SK-N-SH (cell line): ENCODE measurements around the gene GNAZ. TPM values are rescaled to one million over a fixed set of nuclear protein-coding genes. Genes with fewer than 3 reads are reported as not detected.

Source experiments
- CTCF ChIA-PET: fragments of 300-600, 350-600 bp; formaldehyde crosslinking; extraction: SDS; loops from one replicate; lab custom pipeline; 2021; lab: Yijun Ruan, JAX
- POLR2A ChIA-PET: fragments of 350-600 bp; sonication (Branson Sonifier 250); formaldehyde crosslinking; extraction: SDS; loops from one replicate; lab custom pipeline; 2020; ENCODE audit warnings: antibody characterized with exemption, inconsistent platforms; lab: Yijun Ruan, JAX
- DNase-seq: peaks from one replicate; pipeline ENCODE4 v3.0.0; 2012
- H2AFZ ChIP-seq: fragments of 200-600 bp; sonication (generic); 2 replicates; pipeline ENCODE4 v1.8.1; 2016; ENCODE audit warnings: antibody characterized with exemption, mild to moderate bottlenecking, low read depth
- H3F3A ChIP-seq: fragments of 200-600 bp; sonication (generic); replicated peaks from 2 replicates; pipeline ENCODE3; 2016; ENCODE audit warnings: antibody characterized with exemption, mild to moderate bottlenecking; ENCODE audit not compliant: insufficient read depth
- H3K27ac ChIP-seq, 2 experiments: fragments of 200-500 bp in 1 of 2; fragments of 200-600 bp in 1 of 2; sonication (Bioruptor generic) in 1 of 2; sonication (generic), shearing (Covaris generic) in 1 of 2; 2 replicates each; pipeline versions ENCODE4 v1.5.1 to v1.6.1; 2014 to 2016; ENCODE audit warnings: low read depth in 2 of 2, inconsistent platforms in 1 of 2, low read length in 1 of 2, mild to moderate bottlenecking in 1 of 2, mixed read lengths in 1 of 2
- H3K27me3 ChIP-seq: fragments of 200-600 bp; sonication (generic), shearing (Covaris generic); 2 replicates; pipeline ENCODE4 v1.6.1; 2016; ENCODE audit warnings: mixed run types; ENCODE audit not compliant: insufficient read depth
- H3K36me3 ChIP-seq, 2 experiments: fragments of 200-500 bp in 1 of 2; fragments of 200-600 bp in 1 of 2; sonication (Bioruptor generic) in 1 of 2; sonication (generic) in 1 of 2; replicated peaks in 1 of 2; 2 replicates each; pipeline versions ENCODE3 to v1.5.1; 2014 to 2016; ENCODE audit warnings: low read length in 1 of 2, mild to moderate bottlenecking in 1 of 2; ENCODE audit not compliant: insufficient read depth in 2 of 2, control insufficient read depth in 1 of 2
- H3K4me1 ChIP-seq, 2 experiments: fragments of 200-500 bp in 1 of 2; fragments of 200-600 bp in 1 of 2; sonication (Bioruptor generic) in 1 of 2; sonication (generic), shearing (Covaris generic) in 1 of 2; 2 replicates each; pipeline versions ENCODE4 v1.5.1 to v1.6.1; 2014 to 2016; ENCODE audit warnings: low read depth in 1 of 2, low read length in 1 of 2, mixed run types in 1 of 2; ENCODE audit not compliant: insufficient read depth in 2 of 2, control insufficient read depth in 1 of 2
- H3K4me2 ChIP-seq: fragments of 200-600 bp; sonication (generic), shearing (Covaris generic); 2 replicates; pipeline ENCODE4 v1.6.1; 2017; ENCODE audit warnings: mixed run types
- H3K4me3 ChIP-seq, 2 experiments: fragments of 200-500 bp in 1 of 2; fragments of 200-600 bp in 1 of 2; sonication (Bioruptor generic) in 1 of 2; sonication (generic), shearing (Covaris generic) in 1 of 2; 2 replicates each; pipeline versions ENCODE4 v1.5.1 to v1.8.1; 2014 to 2016; ENCODE audit warnings: low read depth in 2 of 2, inconsistent platforms in 1 of 2, low read length in 1 of 2, mild to moderate bottlenecking in 1 of 2, mixed read lengths in 1 of 2, moderate library complexity in 1 of 2
- H3K79me2 ChIP-seq: fragments of 200-600 bp; sonication (generic); 2 replicates; pipeline ENCODE4 v1.8.1; 2017; ENCODE audit warnings: mild to moderate bottlenecking; ENCODE audit not compliant: insufficient read depth
- H3K9ac ChIP-seq: fragments of 200-600 bp; sonication (generic); 2 replicates; pipeline ENCODE4 v1.6.1; 2017; ENCODE audit warnings: mixed run types
- H3K9me2 ChIP-seq: fragments of 200-600 bp; sonication (generic); 2 replicates; pipeline ENCODE4 v1.6.1; 2017; ENCODE audit warnings: mixed run types
- H3K9me3 ChIP-seq: fragments of 200-600 bp; sonication (generic); 2 replicates; pipeline ENCODE4 v1.6.1; 2017; ENCODE audit warnings: mixed run types, mild to moderate bottlenecking, moderate library complexity
- H4K20me1 ChIP-seq: fragments of 200-600 bp; sonication (generic); 2 replicates; pipeline ENCODE4 v1.6.1; 2017; ENCODE audit warnings: mild to moderate bottlenecking, mixed run types; ENCODE audit not compliant: insufficient read depth
- ELF1 ChIP-seq: IDR thresholded peaks from 2 replicates; pipeline ENCODE4 v1.4.0; 2012
- EP300 ChIP-seq, 2 experiments: IDR thresholded peaks; 2 replicates each; pipeline versions ENCODE4 v1.4.0 to v1.6.1; 2012; ENCODE audit warnings: borderline replicate concordance in 1 of 2, low read depth in 1 of 2, low read length in 1 of 2
- FOSL2 ChIP-seq: IDR thresholded peaks from 2 replicates; pipeline ENCODE4 v1.4.0; 2012; ENCODE audit warnings: low read depth, mild to moderate bottlenecking, moderate library complexity, borderline replicate concordance
- FOXJ3 ChIP-seq: sonication (generic); formaldehyde crosslinking; IDR thresholded peaks from 2 replicates; pipeline ENCODE4 v1.5.1; 2020; ENCODE audit warnings: mild to moderate bottlenecking, missing genetic modification reagents
- FOXM1 ChIP-seq: IDR thresholded peaks from 2 replicates; pipeline ENCODE4 v1.4.0; 2012; ENCODE audit warnings: low read depth, mild to moderate bottlenecking
- GABPA ChIP-seq: IDR thresholded peaks from 2 replicates; pipeline ENCODE4 v1.4.0; 2012; ENCODE audit warnings: low read depth, mild to moderate bottlenecking
- GATA2 ChIP-seq: sonication (generic); formaldehyde crosslinking; IDR thresholded peaks from 2 replicates; pipeline ENCODE4 v1.5.0; 2020; ENCODE audit warnings: mild to moderate bottlenecking, missing genetic modification reagents
- MAX ChIP-seq: IDR thresholded peaks from 2 replicates; pipeline ENCODE4 v1.4.0; 2012; ENCODE audit warnings: low read depth
- MEF2A ChIP-seq: IDR thresholded peaks from 2 replicates; pipeline ENCODE4 v1.4.0; 2012; ENCODE audit warnings: low read depth, borderline replicate concordance
- MXI1 ChIP-seq: IDR thresholded peaks from 2 replicates; pipeline ENCODE4 v1.6.1; 2012; ENCODE audit warnings: mild to moderate bottlenecking, low read depth, low read length, improper control_type of control experiment
- NFIC ChIP-seq: IDR thresholded peaks from 2 replicates; pipeline ENCODE4 v1.4.0; 2012; ENCODE audit warnings: borderline replicate concordance
- NRF1 ChIP-seq: IDR thresholded peaks from 2 replicates; pipeline ENCODE4 v1.6.1; 2012; ENCODE audit warnings: low read depth, mild to moderate bottlenecking, low read length
- PBX3 ChIP-seq: IDR thresholded peaks from 2 replicates; pipeline ENCODE4; 2012
- POLR2AphosphoS5 ChIP-seq: IDR thresholded peaks from 2 replicates; pipeline ENCODE4 v1.6.1; 2012; ENCODE audit warnings: low read depth, low read length
- RAD21 ChIP-seq: IDR thresholded peaks from 2 replicates; pipeline ENCODE4 v1.6.1; 2012; ENCODE audit warnings: mild to moderate bottlenecking, low read length
- RFX5 ChIP-seq: IDR thresholded peaks from 2 replicates; pipeline ENCODE4 v1.6.1; 2012; ENCODE audit warnings: mild to moderate bottlenecking, improper control_type of control experiment, low read length
- RXRA ChIP-seq: IDR thresholded peaks from 2 replicates; pipeline ENCODE4 v1.4.0; 2012; ENCODE audit warnings: low read depth, mild to moderate bottlenecking, borderline replicate concordance
- SIN3A ChIP-seq: IDR thresholded peaks from 2 replicates; pipeline ENCODE4 v1.6.1; 2012; ENCODE audit warnings: low read depth, mild to moderate bottlenecking, low read length, moderate library complexity, borderline replicate concordance
- SMC3 ChIP-seq: IDR thresholded peaks from 2 replicates; pipeline ENCODE4 v1.6.1; 2012; ENCODE audit warnings: low read depth, low read length, improper control_type of control experiment
- USF1 ChIP-seq: IDR thresholded peaks from 2 replicates; pipeline ENCODE4 v1.4.0; 2012; ENCODE audit warnings: low read depth, borderline replicate concordance
- YY1 ChIP-seq: IDR thresholded peaks from 2 replicates; pipeline ENCODE4 v1.4.0; 2012; ENCODE audit warnings: low read depth, mild to moderate bottlenecking
- WGBS: methylation state at CpG from one replicate; pipeline ENCODE4 v1.1.6; 2017; ENCODE audit warnings: low lambda C conversion rate; 5-methylcytosine and 5-hydroxymethylcytosine counted together
- polyA plus RNA-seq, 3 experiments: library from polyadenylated mRNA; depleted of rRNA; stranded (reverse); fragments of >200 nt; gene quantifications; 2 replicates each; pipeline ENCODE4 v1.2.3, GENCODE V29; 2012

GNAZ gene
- polyA plus RNA-seq, 1 of the 3 experiments (the other 2 are of a cell fraction), result 6.5 TPM

GRCh38 chr22:23120415-23120899 lies 50.1 kb downstream of the GNAZ start:
- H2AFZ ChIP-seq, result no peak overlapping the region
- no peak for DNase-seq
- H3K79me2 ChIP-seq, result no peaks in the 10 kb centered on the region
- H3K27me3 ChIP-seq, result no peaks in the 10 kb centered on the region
- peaks cover 0 to 48% of the 10 kb centered on the region in 2 experiments; a peak in 1 of 4 replicates for H3K4me1 ChIP-seq
- no peak overlapping the region for H3K4me3 ChIP-seq
- no peaks in the 10 kb centered on the region for H3F3A ChIP-seq
- no peak overlapping the region for H3K4me2 ChIP-seq
- no peak overlapping the region for H3K9ac ChIP-seq
- H4K20me1 ChIP-seq, result no peaks in the 10 kb centered on the region
- H3K9me2 ChIP-seq, result no peaks in the 10 kb centered on the region
- H3K36me3 ChIP-seq, result no peaks in the 10 kb centered on the region
- 88% methylated on average over 4 of the region's 7 CpGs for WGBS
- CTCF ChIA-PET, result interaction anchor here (0.7 to 10.0 kb wide), 6 partner anchors 7 to 265 kb away, joined by 3 to 161 read pairs (median 5); no protein-coding TSS in a partner anchor
- no peaks in the 10 kb centered on the region for H3K9me3 ChIP-seq
- TF ChIP-seq ELF1, result no peak
- TF ChIP-seq POLR2AphosphoS5, result no peak
- no peak for TF ChIP-seq FOXJ3
- no peak for TF ChIP-seq RXRA
- TF ChIP-seq EP300 (IDR thresholded peaks at IDR 0.05; ENCODE audit: borderline replicate concordance in 1 of 2, low read depth in 1 of 2, low read length in 1 of 2), result no peak
- no peak for TF ChIP-seq FOXM1
- TF ChIP-seq NRF1, result no peak
- TF ChIP-seq GATA2 (CRISPR knock-in tag), result no peak
- TF ChIP-seq FOSL2, result no peak
- TF ChIP-seq MAX, result no peak
- TF ChIP-seq NFIC, result no peak
- no peak for TF ChIP-seq PBX3
- no peak for TF ChIP-seq USF1
- no peak for TF ChIP-seq SMC3
- no peak for TF ChIP-seq MXI1
- no peak for TF ChIP-seq YY1
- TF ChIP-seq SIN3A, result no peak
- TF ChIP-seq GABPA, result no peak
- no peak overlapping the region for H3K27ac ChIP-seq
- POLR2A ChIA-PET, result no interaction called here

- Histone ChIP-seq H3K79me2 (no peaks in the 10 kb centered on the region), H3K4me2 (no peak overlapping the region), H3K9me2 (no peaks in the 10 kb centered on the region), H3F3A (no peaks in the 10 kb centered on the region), H3K9ac (no peak overlapping the region), H3K27me3 (no peaks in the 10 kb centered on the region), H3K4me3 (no peak overlapping the region), H3K4me1 (peaks cover 0 to 43% of the 10 kb centered on the region in 2 experiments; a peak in 1 of 4 replicates), H3K27ac (no peak overlapping the region), H3K36me3 (no peaks in the 10 kb centered on the region), H4K20me1 (no peaks in the 10 kb centered on the region), H3K9me3 (no peaks in the 10 kb centered on the region), H2AFZ (no peak overlapping the region)
- POLR2A ChIA-PET, result no interaction called here
- DNase-seq, result no peak
- TF ChIP-seq NRF1 (no peak), RFX5 (no peak), GABPA (no peak), MEF2A (no peak), RAD21 (no peak), USF1 (no peak), SIN3A (no peak)
- CTCF ChIA-PET, result interaction anchor here (0.5 to 10.0 kb wide), 5 partner anchors 146 to 921 kb away, joined by 3 to 161 read pairs (median 3); no protein-coding TSS in a partner anchor
- 92% methylated on average over 4 of the region's 4 CpGs for WGBS
These were observed 50.7 kb downstream of the GNAZ start for GRCh38 chr22:23121000-23121421.
